ENCODE data around the gene CYP17A1. TPM values are rescaled to one million over a fixed set of nuclear protein-coding genes. Genes with fewer than 3 reads are reported as not detected.

Gene CYP17A1
- total RNA-seq, 1 donor: under 0.01 TPM

- Histone ChIP-seq H3K4me1 (ENCODE audit: insufficient read depth, low read length) (peaks cover 77% of the 10 kb centered on the region), H3K36me3 (ENCODE audit: insufficient read depth, low read length) (no peaks in the 10 kb centered on the region), H3K4me2 (ENCODE audit: insufficient read depth, low read length) (no peak overlapping the region), H3K4me3 (ENCODE audit: insufficient read depth, low read length) (no peak overlapping the region), H3K27me3 (ENCODE audit: insufficient read depth, low read length) (no peaks in the 10 kb centered on the region), H3K79me2 (ENCODE audit: insufficient read depth, low read length) (peaks cover 68% of the 10 kb centered on the region), H4K20me1 (ENCODE audit: insufficient read depth, low read length) (peaks cover 38% of the 10 kb centered on the region), H3K9me3 (ENCODE audit: low read depth, low read length) (no peaks in the 10 kb centered on the region), H2AFZ (ENCODE audit: low read length) (no peak overlapping the region), H3K27ac (ENCODE audit: low read depth, low read length) (peak overlapping the region; percentile 92)
- no peak for TF ChIP-seq CTCF (IDR thresholded peaks at IDR 0.05; ENCODE audit: extremely low read depth, low read depth, low read length)
- no peak for DNase-seq (ENCODE audit: insufficient read length, low spot score, missing footprints)
Measured at GRCh38 chr10:102781090-102781920, 55.9 kb downstream of the CYP17A1 start.

Small RNAs within 50 kb of the gene (small RNA-seq; reads per million reads assigned to genes)
- gene AS3MT (not detected), gene RF00026 (not detected), gene RNU6-1231P (not detected)

Other genes starting within 250 kb of the CYP17A1 start
- gene TRIM8, start 192.9 kb downstream of the CYP17A1 start, total RNA-seq: 107 and 126 TPM in 2 replicates
- 5.3 and 5.8 TPM in 2 replicates for gene ARL3, start 123.0 kb downstream of the CYP17A1 start, total RNA-seq
- gene SFXN2, start 122.8 kb downstream of the CYP17A1 start, total RNA-seq: 2.9 and 3.6 TPM in 2 replicates
- gene WBP1L, start 93.5 kb downstream of the CYP17A1 start, total RNA-seq: 76.4 and 85.5 TPM in 2 replicates
- gene BORCS7, start 16.8 kb upstream of the CYP17A1 start, total RNA-seq: 29.3 and 34.5 TPM in 2 replicates
- 6.2 and 8.0 TPM in 2 replicates for gene AS3MT, start 32.1 kb upstream of the CYP17A1 start, total RNA-seq
- 9.4 TPM in 2 replicates for gene CNNM2, start 80.9 kb upstream of the CYP17A1 start, total RNA-seq

Data from osteoblast (primary cell).